C4-2B (cell line): ENCODE results near the gene RNASEH2A.

Experiments used
- H3K27ac ChIP-seq: fragments of 450-650 bp; 2 replicates; pipeline ENCODE4 v1.5.1; 2017
- CTCF ChIP-seq: fragments of 450-650 bp; conservative IDR thresholded peaks from 2 replicates; pipeline ENCODE4 v1.5.1; 2017; ENCODE audit warnings: mild to moderate bottlenecking
- ZFX ChIP-seq: fragments of 450-650 bp; IDR thresholded peaks from 2 replicates; pipeline ENCODE4 v1.6.1; 2017

The RNASEH2A gene

GRCh38 chr19:12788042-12788681 lies 18.2 kb upstream of the RNASEH2A start:
- peak overlapping the region; percentile 95 for H3K27ac ChIP-seq
- TF ChIP-seq CTCF (no peak), ZFX (no peak)

- peak overlapping the region; percentile 95 for H3K27ac ChIP-seq
- TF ChIP-seq CTCF: no peak
- no peak for TF ChIP-seq ZFX
These were observed 17.7 kb upstream of the RNASEH2A start for GRCh38 chr19:12788682-12789097.

- peak overlapping the region; percentile 95 for H3K27ac ChIP-seq
- TF ChIP-seq ZFX (no peak), CTCF (no peak)
These were observed 17.1 kb upstream of the RNASEH2A start for GRCh38 chr19:12789098-12789903.

GRCh38 chr19:12789904-12790619 lies 16.3 kb upstream of the RNASEH2A start:
- H3K27ac ChIP-seq: peak overlapping the region; percentile 96
- TF ChIP-seq CTCF: no peak
- TF ChIP-seq ZFX: no peak

GRCh38 chr19:12790628-12791344 lies 15.6 kb upstream of the RNASEH2A start:
- H3K27ac ChIP-seq: peak overlapping the region; percentile 96
- TF ChIP-seq ZFX (no peak), CTCF (no peak)

- peak within 1 kb of the TSS; percentile 96 for H3K27ac ChIP-seq
- TF ChIP-seq ZFX: peak; percentile 60; the same call in 1 of the 2 replicates
- TF ChIP-seq CTCF: no peak; the same call in 1 of the 2 replicates
These were observed 14.9 kb upstream of the RNASEH2A start, which contains the start of gene JUNB for GRCh38 chr19:12791345-12792050. Gene JUNB (plus strand): TSS chr19:12791486. CDS start chr19:12791772, 286 bp downstream.
